ENCODE results near the gene ZNF516.

DNA sequence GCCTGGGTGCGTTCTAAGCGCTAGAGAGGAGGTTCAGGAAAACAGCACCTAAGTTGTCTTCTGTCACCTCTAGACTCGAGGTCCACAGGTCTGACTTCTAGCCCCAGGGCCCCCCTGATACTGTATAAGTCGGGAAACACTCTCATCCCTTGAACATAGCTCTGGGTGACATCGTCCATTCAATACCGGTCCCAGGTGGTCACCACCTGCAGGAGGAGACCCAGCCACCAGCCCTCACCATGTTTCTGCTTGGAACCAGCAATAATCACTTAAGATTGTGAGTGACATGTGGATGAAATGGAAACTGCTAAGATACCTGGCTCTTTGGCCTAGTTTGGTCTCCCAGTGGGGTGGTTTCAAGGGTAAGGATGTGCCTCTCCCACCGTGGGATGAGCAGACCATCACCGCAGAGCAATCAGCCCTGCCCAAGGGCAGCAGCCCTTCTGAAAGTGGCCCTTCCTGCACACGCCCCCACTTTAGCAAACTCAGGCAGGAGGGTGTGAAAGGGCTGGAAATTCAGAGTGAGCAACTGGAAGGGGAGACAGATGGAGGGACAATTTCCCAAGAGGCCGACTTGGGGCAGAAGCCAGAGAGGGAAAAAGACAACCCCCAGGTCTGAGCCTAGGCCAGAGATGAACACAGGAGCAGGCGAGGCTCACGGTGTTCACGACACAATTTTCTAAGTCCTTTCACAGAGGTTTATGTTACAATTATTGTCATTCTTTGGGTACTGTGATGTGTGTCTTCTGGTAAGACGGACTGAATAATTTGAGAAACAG lies 95.2 kb downstream of the ZNF516 start:
- TF ChIP-seq, protein P1, sequence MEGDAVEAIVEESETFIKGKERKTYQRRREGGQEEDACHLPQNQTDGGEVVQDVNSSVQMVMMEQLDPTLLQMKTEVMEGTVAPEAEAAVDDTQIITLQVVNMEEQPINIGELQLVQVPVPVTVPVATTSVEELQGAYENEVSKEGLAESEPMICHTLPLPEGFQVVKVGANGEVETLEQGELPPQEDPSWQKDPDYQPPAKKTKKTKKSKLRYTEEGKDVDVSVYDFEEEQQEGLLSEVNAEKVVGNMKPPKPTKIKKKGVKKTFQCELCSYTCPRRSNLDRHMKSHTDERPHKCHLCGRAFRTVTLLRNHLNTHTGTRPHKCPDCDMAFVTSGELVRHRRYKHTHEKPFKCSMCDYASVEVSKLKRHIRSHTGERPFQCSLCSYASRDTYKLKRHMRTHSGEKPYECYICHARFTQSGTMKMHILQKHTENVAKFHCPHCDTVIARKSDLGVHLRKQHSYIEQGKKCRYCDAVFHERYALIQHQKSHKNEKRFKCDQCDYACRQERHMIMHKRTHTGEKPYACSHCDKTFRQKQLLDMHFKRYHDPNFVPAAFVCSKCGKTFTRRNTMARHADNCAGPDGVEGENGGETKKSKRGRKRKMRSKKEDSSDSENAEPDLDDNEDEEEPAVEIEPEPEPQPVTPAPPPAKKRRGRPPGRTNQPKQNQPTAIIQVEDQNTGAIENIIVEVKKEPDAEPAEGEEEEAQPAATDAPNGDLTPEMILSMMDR (IDR thresholded peaks at IDR 0.05): no peak
- TF ChIP-seq EP300 (IDR thresholded peaks at IDR 0.05) (no peak), POLR2A (IDR thresholded peaks at IDR 0.05) (no peak)
